ENCODE measurements around the gene PIEZO1. TPM values are rescaled to one million over a fixed set of nuclear protein-coding genes. Genes with fewer than 3 reads are reported as not detected.

Gene PIEZO1
- total RNA-seq, 1 donor from 2014 or later, result 196 TPM

GRCh38 chr16:88705076-88705684 is 79.8 kb downstream of the PIEZO1 start:
- ATAC-seq (no peak), DNase-seq (no peak)
- intact Hi-C loops (cut with DNase I), result no loop called here
- Histone ChIP-seq H3K4me1 (peaks cover 60% of the 10 kb centered on the region), H3K27me3 (no peaks in the 10 kb centered on the region), H3K4me3 (peak overlapping the region; percentile 99), H3K9me3 (no peaks in the 10 kb centered on the region), H3K27ac (peak overlapping the region; percentile 84), H3K36me3 (no peaks in the 10 kb centered on the region)
- TF ChIP-seq CTCF (IDR thresholded peaks at IDR 0.05), result no peak

- ATAC-seq (peak; percentile 58), DNase-seq (peak; percentile 92)
- TF ChIP-seq CTCF (IDR thresholded peaks at IDR 0.05), result no peak
- Histone ChIP-seq H3K9me3 (no peaks in the 10 kb centered on the region), H3K4me1 (peaks cover 65% of the 10 kb centered on the region), H3K4me3 (peak overlapping the region; percentile 99), H3K27me3 (no peaks in the 10 kb centered on the region), H3K27ac (peak overlapping the region; percentile 84), H3K36me3 (peaks cover 12% of the 10 kb centered on the region)
- intact Hi-C loops (cut with DNase I), result no loop called here
These were observed 81.3 kb downstream of the PIEZO1 start for GRCh38 chr16:88703486-88704309.

GRCh38 chr16:88702371-88703210 is 82.4 kb downstream of the PIEZO1 start:
- intact Hi-C loops (cut with DNase I), result no loop called here
- Histone ChIP-seq H3K27ac (peak overlapping the region; percentile 84), H3K4me1 (peaks cover 64% of the 10 kb centered on the region), H3K9me3 (no peaks in the 10 kb centered on the region), H3K27me3 (no peaks in the 10 kb centered on the region), H3K4me3 (peak overlapping the region; percentile 99), H3K36me3 (peaks cover 23% of the 10 kb centered on the region)
- ATAC-seq (no peak), DNase-seq (no peak)
- TF ChIP-seq CTCF (IDR thresholded peaks at IDR 0.05), result no peak

- H3K27me3 ChIP-seq, result no peaks in the 10 kb centered on the region
- ATAC-seq, result no peak
- no peak for TF ChIP-seq CTCF (IDR thresholded peaks at IDR 0.05)
- DNase-seq, result no peak
- H3K9me3 ChIP-seq, result no peaks in the 10 kb centered on the region
- H3K4me1 ChIP-seq, result peaks cover 55% of the 10 kb centered on the region
- peak overlapping the region; percentile 99 for H3K4me3 ChIP-seq
- peak overlapping the region; percentile 84 for H3K27ac ChIP-seq
- intact Hi-C loops (cut with DNase I), result no loop called here
- H3K36me3 ChIP-seq, result peaks cover 31% of the 10 kb centered on the region
These were observed 83.2 kb downstream of the PIEZO1 start for GRCh38 chr16:88701581-88702370.
